Measurements from ENCODE around the gene BTBD17. TPM values are rescaled to one million over a fixed set of nuclear protein-coding genes. Genes with fewer than 3 reads are reported as not detected.

The BTBD17 gene
- total and polyA plus RNA-seq, 2 of the 8 experiments (the other 6 are each of a cell fraction or from before 2014, with no cell fraction given) = 7.0 to 14.8 TPM

GRCh38 chr17:74329378-74329777, 32.3 kb downstream of the BTBD17 start:
- DNase-seq (ENCODE audit: low read depth in 1 of 2, low spot score in 2 of 2) = no peak
- ChIA-PET POLR2A (ENCODE audit: partially characterized antibody) (no interaction called here), CTCF (ENCODE audit: partially characterized antibody) (interaction anchor here (0.9 to 3.5 kb wide), 7 partner anchors 21 to 39 kb away, joined by 3 to 15 read pairs (median 6); no protein-coding TSS in a partner anchor)
- no peak overlapping the region for H4K91ac ChIP-seq (replicated peaks; ENCODE audit: insufficient read length, low read length)
- H3K79me2 ChIP-seq (ENCODE audit: control insufficient read depth in 1 of 2, insufficient read depth in 2 of 2, low read length in 2 of 2) = no peaks in the 10 kb centered on the region
- H3K4me3 ChIP-seq (ENCODE audit: extremely low read depth in 1 of 4, insufficient read depth in 2 of 4, low read depth in 3 of 4, low read length in 4 of 4) = no peak overlapping the region
- H3K4ac ChIP-seq (replicated peaks; ENCODE audit: insufficient read length, low read depth, low read length) = no peak overlapping the region
- H2BK15ac ChIP-seq (ENCODE audit: low read length) = peak overlapping the region; percentile 48; the same call in 1 of the 2 replicates
- no peak overlapping the region for H3K4me2 ChIP-seq (ENCODE audit: insufficient read depth in 1 of 2, low read depth in 2 of 2, low read length in 2 of 2)
- H2BK5ac ChIP-seq (ENCODE audit: low read depth, low read length) = no peak overlapping the region
- H4K8ac ChIP-seq (ENCODE audit: extremely low read depth, insufficient read depth, low read length) = no peak overlapping the region
- H2BK120ac ChIP-seq (replicated peaks; ENCODE audit: low read depth, low read length) = no peak overlapping the region
- WGBS, 2 experiments (ENCODE audit: extremely low coverage in 1 of 2, insufficient coverage in 1 of 2, insufficient read length in 1 of 2, insufficient replicate concordance in 2 of 2, low coverage in 1 of 2, low lambda C conversion rate in 2 of 2, missing lambda C conversion rate in 1 of 2) = 84% methylated on average over 3 of the region's 3 CpGs; no CpG with 5 or more reads in 1 of the 2 experiments
- H3K27ac ChIP-seq (ENCODE audit: low read depth, low read length) = no peak overlapping the region
- H2BK12ac ChIP-seq (ENCODE audit: low read depth, low read length) = peak overlapping the region; percentile 60; the same call in 1 of the 2 replicates
- no peaks in the 10 kb centered on the region for H3K79me1 ChIP-seq (ENCODE audit: low read depth, low read length)
- H4K5ac ChIP-seq (ENCODE audit: insufficient read length, low read depth, low read length) = no peak overlapping the region
- H2BK20ac ChIP-seq (ENCODE audit: low read length) = no peak overlapping the region
- peaks cover 3 to 34% (median 27%) of the 10 kb centered on the region in 4 experiments for H3K27me3 ChIP-seq (replicated peaks in 1 of 4; ENCODE audit: control insufficient read depth in 3 of 4, extremely low read depth in 1 of 4, insufficient read depth in 3 of 4, low read length in 3 of 4)
- no peak for FAIRE-seq
- H3K23me2 ChIP-seq (ENCODE audit: low read depth, low read length) = peaks cover 8% of the 10 kb centered on the region
- H3K4me1 ChIP-seq (replicated peaks in 1 of 4; ENCODE audit: control insufficient read depth in 3 of 4, insufficient read depth in 4 of 4, low read length in 3 of 4) = peaks cover 6 to 22% (median 16%) of the 10 kb centered on the region in 4 experiments
- H2AFZ ChIP-seq (ENCODE audit: low read length) = no peak overlapping the region
- H3K36me3 ChIP-seq (ENCODE audit: control insufficient read depth in 2 of 4, insufficient read depth in 4 of 4, low read length in 3 of 4) = no peaks in the 10 kb centered on the region
- no peaks in the 10 kb centered on the region for H4K20me1 ChIP-seq (replicated peaks in 1 of 2; ENCODE audit: control insufficient read depth in 1 of 2, insufficient read depth in 2 of 2, low read length in 2 of 2)
- no peak overlapping the region for H3K23ac ChIP-seq (ENCODE audit: insufficient read length)
- no peak overlapping the region for H3K9ac ChIP-seq (replicated peaks in 1 of 4; ENCODE audit: extremely low read depth in 1 of 4, low read depth in 3 of 4, low read length in 3 of 4)
- no peak overlapping the region for H3K14ac ChIP-seq (ENCODE audit: insufficient read length)
- H2AK5ac ChIP-seq (ENCODE audit: low read depth, low read length) = peak overlapping the region; percentile 95; the same call in 1 of the 2 replicates
- H3K56ac ChIP-seq (replicated peaks; ENCODE audit: insufficient read length, low read depth, low read length) = no peak overlapping the region
- no peak overlapping the region for H3K18ac ChIP-seq (ENCODE audit: extremely low read depth, low read length)
- H3K9me3 ChIP-seq (ENCODE audit: insufficient read depth in 2 of 2, low read depth in 1 of 2, low read length in 1 of 2) = peaks cover 6% of the 10 kb centered on the region in 2 experiments; a peak in 2 of 4 replicates
- TF ChIP-seq ATF2 (IDR thresholded peaks at IDR 0.05; ENCODE audit: low read length) (no peak), KDM1A (IDR thresholded peaks at IDR 0.05; ENCODE audit: borderline replicate concordance, low read length) (no peak), E2F6 (IDR thresholded peaks at IDR 0.05) (no peak), USF2 (IDR thresholded peaks at IDR 0.05; ENCODE audit: low read length) (no peak), TEAD4 (IDR thresholded peaks at IDR 0.05; ENCODE audit: low read depth, low read length) (no peak), EP300 (IDR thresholded peaks at IDR 0.05; ENCODE audit: borderline replicate concordance in 1 of 2, low read depth in 2 of 2, low read length in 2 of 2) (no peak), POU5F1 (IDR thresholded peaks at IDR 0.05; ENCODE audit: low read depth, low read length) (no peak), TCF12 (IDR thresholded peaks at IDR 0.05; ENCODE audit: low read depth, low read length) (no peak), SRF (IDR thresholded peaks at IDR 0.05; ENCODE audit: low read depth, low read length) (no peak), SIN3A (conservative IDR thresholded peaks at IDR 0.05 in 1 of 2, IDR thresholded peaks at IDR 0.05 in 1 of 2; ENCODE audit: low read depth in 1 of 2, low read length in 2 of 2) (no peak)
